ENCODE measurements around the gene C9orf78.

GRCh38 chr9:129881547-129882324, 46.7 kb upstream of the C9orf78 start:
- TF ChIP-seq CTCF (IDR thresholded peaks at IDR 0.05) (no peak), POLR2A (IDR thresholded peaks at IDR 0.05) (no peak)
